Cardiac fibroblast (primary cell): ENCODE data around the gene ABCB10.

Experiments used
- DNase-seq, 2 donors: peaks; one replicate each; pipeline versions ENCODE4 v3.0.0 to v3.0.0-alpha.2; 2010; ENCODE audit warnings: low read depth in 2 of 2
- H3K4me3 ChIP-seq, 2 donors: replicated peaks in 1 of 2; 1 replicate in 1 of 2; 2 replicates in 1 of 2; pipeline ENCODE4 v1.5.1; 2011; ENCODE audit warnings: low read depth in 2 of 2, low read length in 2 of 2, mild to moderate bottlenecking in 2 of 2, moderate library complexity in 1 of 2
- CTCF ChIP-seq: IDR thresholded peaks from one replicate; pipeline ENCODE4 v1.5.1; 2011; ENCODE audit warnings: low read depth, mild to moderate bottlenecking, low read length, inconsistent platforms

ABCB10 gene

GRCh38 chr1:229558460-229559335 is at the start of gene ABCB10:
Gene ABCB10 (minus strand): TSS chr1:229558707. CDS start chr1:229558652, 55 bp downstream.
- peak within 1 kb of the TSS; percentile 66 to 76 for H3K4me3 ChIP-seq
- TF ChIP-seq CTCF, result peak; percentile 45
- peak; percentile 97 to 98 for DNase-seq

GRCh38 chr1:229607370-229607769 is 48.9 kb upstream of the ABCB10 start:
- no peak for TF ChIP-seq CTCF
- no peak for DNase-seq
- H3K4me3 ChIP-seq, result no peak overlapping the region

- no peak overlapping the region for H3K4me3 ChIP-seq
- no peak for TF ChIP-seq CTCF
- no peak for DNase-seq
These were observed 45.0 kb upstream of the ABCB10 start for GRCh38 chr1:229603371-229604005.

GRCh38 chr1:229600229-229600628 is 41.7 kb upstream of the ABCB10 start:
- no peak overlapping the region for H3K4me3 ChIP-seq
- no peak for DNase-seq
- no peak for TF ChIP-seq CTCF

- no peak for TF ChIP-seq CTCF
- DNase-seq, result peak; percentile 29 to 31
- no peak overlapping the region for H3K4me3 ChIP-seq
These were observed 40.9 kb upstream of the ABCB10 start for GRCh38 chr1:229599218-229599954.

GRCh38 chr1:229597877-229598276 is 39.4 kb upstream of the ABCB10 start:
- peak; percentile 10 to 58 for DNase-seq
- H3K4me3 ChIP-seq, result no peak overlapping the region
- TF ChIP-seq CTCF, result no peak
